Activated CD8-positive, alpha-beta T cell treated with anti-CD3 and anti-CD28 coated beads, Interleukin-2, amount 10 ng/mL, durations not matched to agents 7 days and 5 days (primary cell): ENCODE measurements around the gene NCF2. TPM values are rescaled to one million over a fixed set of nuclear protein-coding genes. Genes with fewer than 3 reads are reported as not detected.
A peak's percentile ranks its signal among the peaks of the same experiment; 100 is the strongest.
"Not testable (repeated sequence)": the region's sequence is repeated elsewhere in the genome, so short reads cannot be mapped to it uniquely, and the experiment has no call there.

Source experiments
- ATAC-seq: fragments of 150-1000 bp; cut with Tn5 transposase; one replicate; pipeline ENCODE4 v1.10.0; 2021; ENCODE audit warnings: moderate library complexity
- CTCF ChIA-PET: fragments of 350-600 bp; sonication (Branson Sonifier 250); formaldehyde crosslinking; loops from one replicate; lab custom pipeline; 2021; ENCODE audit warnings: antibody characterized with exemption; lab: Charles Lee
- POLR2A ChIA-PET: fragments of 350-600 bp; sonication (Branson Sonifier 250); formaldehyde crosslinking; loops from one replicate; lab custom pipeline; 2021; ENCODE audit warnings: antibody characterized with exemption; lab: Charles Lee
- DNase-seq: peaks from one replicate; pipeline ENCODE4 v3.0.0-alpha.2; 2020
- H3K27ac Mint-ChIP-seq: one replicate; pipeline ENCODE4 v1.8.0; 2021; ENCODE audit warnings: mild to moderate bottlenecking, mixed read lengths
- H3K27me3 Mint-ChIP-seq: one replicate; pipeline ENCODE4 v1.8.0; 2021; ENCODE audit warnings: low read depth, mixed read lengths
- H3K36me3 Mint-ChIP-seq: one replicate; pipeline ENCODE4 v1.8.0; 2021; ENCODE audit warnings: low read depth, mixed read lengths
- H3K4me1 Mint-ChIP-seq: one replicate; pipeline ENCODE4 v1.8.0; 2021; ENCODE audit warnings: low read depth, mixed read lengths
- H3K4me3 Mint-ChIP-seq: one replicate; pipeline ENCODE4 v1.8.0; 2021; ENCODE audit warnings: mild to moderate bottlenecking, mixed read lengths
- H3K9me3 Mint-ChIP-seq: one replicate; pipeline ENCODE4 v1.8.0; 2022; ENCODE audit warnings: mixed read lengths; ENCODE audit not compliant: insufficient read depth
- total RNA-seq, 2 experiments: library from RNA; stranded (reverse); gene quantifications; one replicate each; pipeline ENCODE4 v1.2.3, GENCODE V29; 2021

Gene NCF2
- total RNA-seq, 2 experiments from 2014 or later, result 9.2 to 10.3 TPM

DNA sequence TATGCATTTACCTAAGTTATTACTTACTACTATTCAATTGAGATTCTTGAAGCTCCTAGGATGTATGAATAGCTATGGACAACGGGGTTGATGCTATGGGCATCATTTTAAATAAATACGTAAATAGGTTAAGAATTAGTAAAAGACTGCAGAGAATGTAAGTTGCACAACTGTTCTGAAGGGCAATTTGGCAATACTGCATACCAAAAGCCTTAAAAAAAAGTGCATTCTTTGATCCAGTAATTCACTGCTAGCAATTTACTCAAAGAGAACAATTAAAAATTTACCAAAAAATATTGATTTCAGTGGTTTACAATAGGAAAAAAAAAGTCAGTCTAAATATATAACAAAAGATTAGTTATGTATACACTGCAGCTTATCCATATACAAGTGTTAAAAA is 41.9 kb upstream of the NCF2 start:
- no peak for DNase-seq
- H3K4me1 Mint-ChIP-seq, result peaks cover 48% of the 10 kb centered on the region
- CTCF ChIA-PET, result interaction anchor here (0.9 to 4.8 kb wide), 7 partner anchors 9 to 283 kb away, joined by 3 to 52 read pairs (median 15); partner anchors contain the start of gene APOBEC4
- peaks cover 10% of the 10 kb centered on the region for H3K27me3 Mint-ChIP-seq
- peak overlapping the region; percentile 100 for H3K4me3 Mint-ChIP-seq
- H3K9me3 Mint-ChIP-seq, result no peaks in the 10 kb centered on the region
- H3K27ac Mint-ChIP-seq, result no peak overlapping the region
- POLR2A ChIA-PET, result interaction anchor here (0.7 kb wide), 1 partner anchor 185 kb away, joined by 3 read pairs; no protein-coding TSS in a partner anchor
- ATAC-seq, result no peak
- peaks cover 56% of the 10 kb centered on the region for H3K36me3 Mint-ChIP-seq

DNA sequence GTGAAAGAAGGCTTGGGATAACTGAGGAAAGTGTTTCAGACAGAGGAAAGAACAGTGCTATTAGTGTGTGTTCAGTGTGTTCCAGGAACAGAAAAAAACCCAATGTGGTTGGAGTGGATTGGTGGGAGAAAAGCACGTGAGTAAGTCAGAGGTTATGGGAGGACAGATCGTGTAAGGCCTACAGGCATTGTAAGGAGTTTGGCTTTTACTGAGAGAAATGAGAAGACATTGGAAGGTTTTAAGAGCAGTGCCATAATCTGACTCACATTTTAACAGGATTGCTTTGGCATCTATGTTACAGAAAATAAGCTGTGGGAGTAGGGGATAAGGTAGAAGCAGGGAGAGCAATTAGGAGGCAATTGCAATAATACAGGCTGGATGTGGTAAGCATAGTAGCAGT is 40.5 kb upstream of the NCF2 start:
- peaks cover 40% of the 10 kb centered on the region for H3K4me1 Mint-ChIP-seq
- POLR2A ChIA-PET, result no interaction called here
- ATAC-seq (no peak), DNase-seq (no peak)
- H3K36me3 Mint-ChIP-seq, result peaks cover 62% of the 10 kb centered on the region
- CTCF ChIA-PET, result interaction anchor here (0.9 to 1.3 kb wide), 2 partner anchors 54 to 285 kb away, joined by 3 to 4 read pairs; no protein-coding TSS in a partner anchor
- H3K27me3 Mint-ChIP-seq, result no peaks in the 10 kb centered on the region
- H3K4me3 Mint-ChIP-seq, result peak overlapping the region; percentile 45
- peak overlapping the region; percentile 51 for H3K27ac Mint-ChIP-seq
- H3K9me3 Mint-ChIP-seq, result no peaks in the 10 kb centered on the region

DNA sequence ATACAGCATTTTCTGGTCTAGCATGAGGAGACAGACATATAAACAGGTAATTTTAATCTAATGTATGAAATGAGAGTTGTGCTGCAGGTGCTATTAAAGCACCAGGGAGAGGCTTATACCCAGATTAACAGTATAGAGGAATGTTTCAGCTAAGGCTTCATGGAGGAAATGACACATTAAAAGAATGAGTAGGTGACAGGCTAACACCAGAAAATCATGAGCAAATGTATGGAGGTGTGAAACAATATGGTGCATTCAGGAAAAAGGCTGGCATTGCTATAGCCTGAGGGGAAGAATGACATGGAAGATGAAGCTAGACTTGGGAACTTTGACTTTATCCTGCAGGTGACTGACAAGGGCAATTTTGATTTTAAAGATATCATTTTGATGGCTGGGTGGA is 38.3 kb upstream of the NCF2 start:
- ChIA-PET POLR2A (no interaction called here), CTCF (interaction anchor here (1.0 to 2.3 kb wide), 4 partner anchors 27 to 159 kb away, joined by 3 to 10 read pairs (median 4); partner anchors contain the start of gene NCF2)
- Mint-ChIP-seq H3K36me3 (peaks cover 64% of the 10 kb centered on the region), H3K4me3 (no peak overlapping the region), H3K9me3 (no peaks in the 10 kb centered on the region), H3K4me1 (peaks cover 39% of the 10 kb centered on the region), H3K27ac (no peak overlapping the region), H3K27me3 (no peaks in the 10 kb centered on the region)
- ATAC-seq (no peak), DNase-seq (no peak)

DNA sequence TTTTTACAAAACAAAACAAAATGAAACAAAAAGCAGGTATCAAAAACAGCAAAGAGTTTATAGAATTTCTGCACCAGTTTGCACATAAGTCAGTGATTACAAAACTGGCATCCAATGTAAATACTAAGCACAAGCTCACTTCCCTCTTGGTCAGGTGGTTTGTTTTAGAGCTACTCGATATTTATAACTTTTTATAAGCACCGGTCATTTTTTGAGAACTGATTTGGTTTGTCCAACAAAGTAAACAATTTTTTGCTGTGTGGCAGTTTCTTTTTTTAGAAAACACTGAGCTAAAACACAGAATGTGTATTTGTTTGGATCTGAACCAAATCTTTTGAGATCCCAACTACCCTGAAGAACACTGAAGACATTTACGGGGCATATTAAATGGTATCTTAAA is 36.0 kb upstream of the NCF2 start:
- not testable (repeated sequence) for H3K9me3 Mint-ChIP-seq, DNase-seq, ATAC-seq, H3K27me3 Mint-ChIP-seq, H3K27ac Mint-ChIP-seq, H3K4me3 Mint-ChIP-seq
- ChIA-PET POLR2A (interaction anchor here (1.0 kb wide), 1 partner anchor 8 kb away, joined by 3 read pairs; no protein-coding TSS in a partner anchor), CTCF (interaction anchor here (1.6 to 2.4 kb wide), 2 partner anchors 30 to 155 kb away, joined by 4 to 9 read pairs; no protein-coding TSS in a partner anchor)
- peaks cover 33% of the 10 kb centered on the region for H3K4me1 Mint-ChIP-seq
- peaks cover 57% of the 10 kb centered on the region for H3K36me3 Mint-ChIP-seq

DNA sequence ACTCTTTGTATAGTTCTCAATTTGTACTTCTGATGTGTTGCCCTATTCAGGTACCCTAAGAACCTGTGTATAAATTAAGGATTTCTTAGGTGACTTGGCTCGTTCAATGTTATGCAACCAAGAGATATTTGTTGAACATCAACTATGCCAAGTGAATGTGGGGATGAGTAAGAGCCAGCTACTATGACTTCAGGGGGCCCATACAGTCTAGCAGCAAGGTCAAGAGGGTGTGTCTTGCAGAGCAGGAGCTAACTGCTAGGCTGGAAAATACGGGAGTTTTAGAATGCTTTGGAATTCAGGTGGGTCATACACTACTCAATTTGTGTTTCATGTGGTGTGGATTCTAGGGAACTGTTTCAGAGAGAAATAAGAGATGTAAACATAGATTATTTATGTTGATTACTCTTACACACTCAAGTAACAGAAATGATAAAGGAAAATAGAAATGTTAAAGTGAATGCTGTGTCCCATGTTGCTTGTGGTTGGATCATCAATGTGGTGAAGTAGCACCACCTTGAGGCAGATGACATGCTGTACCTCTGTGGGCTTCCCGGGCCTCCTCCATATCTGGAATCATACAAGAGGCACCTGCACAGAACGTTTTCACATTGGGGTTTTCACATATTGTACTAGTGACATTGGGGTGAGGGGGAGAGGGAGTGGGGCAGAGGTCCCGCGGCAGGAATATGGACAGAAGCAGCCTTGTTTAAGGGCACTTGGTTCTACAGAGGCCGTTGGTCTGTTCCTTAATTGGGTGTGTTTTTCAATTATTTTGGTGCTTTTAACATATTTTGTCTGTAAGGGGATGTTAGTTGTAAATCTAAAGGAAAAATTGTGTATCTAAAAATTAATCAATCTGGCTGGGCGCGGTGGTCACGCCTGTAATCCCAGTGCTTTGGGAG is 32.9 kb upstream of the NCF2 start:
- CTCF ChIA-PET, result interaction anchor here (0.6 to 1.5 kb wide), 5 partner anchors 10 to 153 kb away, joined by 3 to 5 read pairs (median 5); partner anchors contain the start of gene NCF2
- no peaks in the 10 kb centered on the region for H3K27me3 Mint-ChIP-seq
- no peak overlapping the region for H3K27ac Mint-ChIP-seq

DNA sequence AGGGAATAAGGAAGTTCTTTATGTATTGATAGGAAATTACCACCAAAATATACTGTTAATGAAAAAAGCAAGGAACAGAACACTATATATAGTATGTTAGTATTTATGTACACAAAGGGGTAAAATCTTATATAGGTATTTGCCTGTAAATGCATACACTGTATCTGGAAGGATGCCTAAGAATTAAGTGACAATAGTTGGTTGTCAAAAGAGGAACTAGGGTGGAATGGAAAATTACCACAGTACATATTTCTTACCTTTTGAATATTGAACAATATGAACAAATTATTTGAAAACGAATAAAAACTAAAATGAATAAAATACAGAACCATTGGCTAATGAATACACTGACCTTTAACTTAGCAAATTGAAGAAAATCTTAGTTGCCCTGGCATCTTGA is 31.8 kb upstream of the NCF2 start:
- H3K9me3 Mint-ChIP-seq, result no peaks in the 10 kb centered on the region
- ChIA-PET POLR2A (no interaction called here), CTCF (interaction anchor here (1.3 to 1.5 kb wide), 2 partner anchors 11 to 74 kb away, joined by 5 read pairs; no protein-coding TSS in a partner anchor)
- no peak for DNase-seq
- ATAC-seq, result no peak
- no peak overlapping the region for H3K4me3 Mint-ChIP-seq
- H3K27me3 Mint-ChIP-seq, result no peaks in the 10 kb centered on the region
- peaks cover 29% of the 10 kb centered on the region for H3K36me3 Mint-ChIP-seq
- H3K27ac Mint-ChIP-seq, result no peak overlapping the region
- H3K4me1 Mint-ChIP-seq, result peaks cover 13% of the 10 kb centered on the region

More for the DNA sequence above, 32.9 kb upstream of the NCF2 start:
- DNase-seq (peak; percentile 72), ATAC-seq (peak; percentile 92)
- no peak overlapping the region for H3K4me3 Mint-ChIP-seq
- POLR2A ChIA-PET, result no interaction called here
- no peaks in the 10 kb centered on the region for H3K9me3 Mint-ChIP-seq
- H3K4me1 Mint-ChIP-seq, result peaks cover 15% of the 10 kb centered on the region
- H3K36me3 Mint-ChIP-seq, result peaks cover 33% of the 10 kb centered on the region

DNA sequence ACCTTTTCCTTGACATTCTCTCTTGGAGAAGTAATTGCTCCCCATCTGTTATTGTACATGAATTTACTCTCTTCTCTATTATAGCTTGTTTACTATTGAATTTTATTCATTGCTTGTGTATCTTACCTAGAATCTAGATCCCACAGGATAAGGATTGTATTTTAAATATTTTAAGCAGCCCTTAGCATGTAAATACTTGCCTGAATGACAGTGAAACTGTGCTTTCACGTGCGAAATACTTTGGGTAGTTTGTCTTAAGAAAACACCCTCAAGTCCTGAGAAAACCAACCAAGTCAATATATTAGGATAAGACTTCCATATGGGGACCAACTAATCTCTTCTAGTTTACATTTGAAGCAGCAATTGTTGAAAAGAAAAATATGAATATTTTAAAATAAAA is 30.1 kb upstream of the NCF2 start:
- Mint-ChIP-seq H3K4me1 (peaks cover 10% of the 10 kb centered on the region), H3K27ac (no peak overlapping the region), H3K4me3 (no peak overlapping the region), H3K9me3 (no peaks in the 10 kb centered on the region), H3K27me3 (no peaks in the 10 kb centered on the region), H3K36me3 (peaks cover 17% of the 10 kb centered on the region)
- ChIA-PET POLR2A (no interaction called here), CTCF (interaction anchor here (1.5 kb wide), 1 partner anchor 40 kb away, joined by 3 read pairs; no protein-coding TSS in a partner anchor)
- ATAC-seq, result no peak
- no peak for DNase-seq

DNA sequence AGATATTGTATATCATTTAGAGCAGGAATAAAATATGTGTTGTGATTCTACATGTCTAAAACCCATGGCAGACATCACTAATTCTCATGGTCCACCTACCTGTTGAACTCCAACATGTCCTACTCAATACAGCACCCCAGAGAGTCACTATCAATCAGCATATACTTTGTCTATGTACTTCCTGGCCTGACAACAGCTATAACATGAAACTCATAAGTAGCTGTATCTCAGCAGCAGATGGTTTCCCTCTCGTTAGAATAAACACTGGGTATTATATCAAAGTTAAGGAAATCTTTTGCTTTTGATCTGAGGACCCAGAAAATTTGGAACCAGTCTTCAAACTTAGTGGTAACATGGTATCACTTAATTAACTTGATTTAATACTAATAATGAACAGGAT is 29.5 kb upstream of the NCF2 start:
- ATAC-seq (no peak), DNase-seq (no peak)
- Mint-ChIP-seq H3K27me3 (no peaks in the 10 kb centered on the region), H3K4me3 (no peak overlapping the region), H3K4me1 (peaks cover 10% of the 10 kb centered on the region), H3K36me3 (peaks cover 13% of the 10 kb centered on the region), H3K27ac (no peak overlapping the region), H3K9me3 (no peaks in the 10 kb centered on the region)
- POLR2A ChIA-PET, result no interaction called here
- CTCF ChIA-PET, result interaction anchor here (1.5 kb wide), 1 partner anchor 40 kb away, joined by 3 read pairs; no protein-coding TSS in a partner anchor

DNA sequence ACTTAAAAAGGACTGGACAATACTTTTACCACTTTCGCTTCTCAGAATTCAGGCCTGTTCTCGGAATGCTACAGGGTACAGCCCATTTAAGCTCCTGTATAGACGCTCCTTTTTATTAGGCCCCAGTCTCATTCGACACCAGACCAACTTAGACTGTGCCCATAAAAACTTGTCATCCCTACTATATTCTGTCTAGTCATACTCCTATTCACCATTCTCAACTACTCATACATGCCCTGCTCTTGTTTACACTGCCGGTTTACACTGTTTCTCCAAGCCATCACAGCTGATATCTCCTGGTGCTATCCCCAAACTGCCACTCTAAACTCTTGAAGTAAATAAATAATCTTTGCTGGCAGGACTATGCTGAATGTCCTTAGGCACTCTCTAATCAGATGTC is 27.9 kb upstream of the NCF2 start:
- DNase-seq, H3K4me1 Mint-ChIP-seq, H3K27me3 Mint-ChIP-seq, H3K36me3 Mint-ChIP-seq, ATAC-seq, CTCF ChIA-PET, POLR2A ChIA-PET, H3K27ac Mint-ChIP-seq, H3K9me3 Mint-ChIP-seq, H3K4me3 Mint-ChIP-seq: not testable (repeated sequence)

DNA sequence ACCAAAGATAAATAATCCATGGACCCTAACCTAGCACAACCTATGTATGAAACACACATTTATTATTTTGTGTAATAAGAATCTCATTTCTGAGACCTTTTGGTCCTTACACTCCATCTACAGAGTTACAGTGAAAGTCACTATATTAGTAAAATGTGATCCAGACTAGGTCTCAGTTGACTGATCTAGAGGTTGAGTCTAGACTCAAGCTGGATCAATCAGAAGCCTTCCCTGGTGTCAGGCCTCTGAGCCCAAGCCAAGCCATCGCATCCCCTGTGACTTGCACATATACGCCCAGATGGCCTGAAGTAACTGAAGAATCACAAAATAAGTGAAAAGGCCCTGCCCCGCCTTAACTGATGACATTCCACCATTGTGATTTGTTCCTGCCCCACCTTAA is 22.7 kb upstream of the NCF2 start:
- H3K27me3 Mint-ChIP-seq, H3K4me3 Mint-ChIP-seq, DNase-seq, H3K9me3 Mint-ChIP-seq, H3K36me3 Mint-ChIP-seq, CTCF ChIA-PET, ATAC-seq, H3K4me1 Mint-ChIP-seq, POLR2A ChIA-PET, H3K27ac Mint-ChIP-seq: not testable (repeated sequence)

DNA sequence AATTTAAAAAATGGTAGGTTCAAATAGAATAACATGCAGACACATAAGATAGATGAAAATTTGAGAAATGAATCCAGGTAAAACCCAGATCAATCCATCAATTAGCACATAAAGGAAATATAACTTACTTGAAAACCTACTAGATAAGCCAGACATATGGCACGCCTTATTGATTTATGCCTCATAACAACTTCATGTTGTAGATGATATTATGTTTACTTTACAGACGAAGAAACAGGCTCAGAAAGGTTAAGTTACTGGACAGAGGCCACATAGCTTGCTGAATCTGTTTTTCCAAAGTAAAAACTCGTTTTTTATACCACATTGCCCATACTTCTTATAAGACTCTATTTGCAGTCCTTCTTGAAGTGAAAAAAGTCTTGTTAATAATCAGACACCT is 22.1 kb upstream of the NCF2 start:
- ChIA-PET CTCF (no interaction called here), POLR2A (no interaction called here)
- H3K27me3 Mint-ChIP-seq, result peaks cover 2% of the 10 kb centered on the region

DNA sequence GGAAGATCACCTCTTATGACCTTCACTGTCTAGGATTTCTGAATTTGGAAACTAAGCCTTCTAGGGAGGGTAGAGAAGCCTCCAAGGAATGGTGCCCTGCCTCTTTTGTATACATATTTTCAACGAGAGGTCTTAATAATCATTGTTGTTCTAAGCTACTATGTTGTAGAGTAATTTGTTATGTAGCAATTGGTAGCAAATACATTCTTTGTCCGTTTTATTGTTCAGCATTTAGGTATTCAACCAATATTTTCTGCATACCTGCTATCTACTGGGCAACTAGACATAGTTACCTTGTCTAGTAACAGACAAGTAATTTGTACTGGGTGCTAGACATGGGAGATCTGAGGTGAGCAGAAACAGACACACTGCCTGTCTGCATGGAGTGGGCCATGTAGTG is 20.8 kb upstream of the NCF2 start:
- Mint-ChIP-seq H3K4me1 (peaks cover 6% of the 10 kb centered on the region), H3K9me3 (no peaks in the 10 kb centered on the region), H3K27ac (no peak overlapping the region), H3K4me3 (no peak overlapping the region), H3K36me3 (peaks cover 2% of the 10 kb centered on the region), H3K27me3 (peaks cover 2% of the 10 kb centered on the region)
- DNase-seq (no peak), ATAC-seq (no peak)
- POLR2A ChIA-PET, result no interaction called here
- CTCF ChIA-PET, result no interaction called here

More for the DNA sequence above, 22.1 kb upstream of the NCF2 start:
- no peaks in the 10 kb centered on the region for H3K36me3 Mint-ChIP-seq
- no peak for ATAC-seq
- H3K4me1 Mint-ChIP-seq, result peaks cover 6% of the 10 kb centered on the region
- no peak overlapping the region for H3K27ac Mint-ChIP-seq
- no peak overlapping the region for H3K4me3 Mint-ChIP-seq
- no peak for DNase-seq
- H3K9me3 Mint-ChIP-seq, result no peaks in the 10 kb centered on the region
